OCI-LY3 (cell line): ENCODE results near the gene BRD1.

Experiments used
- H2AFZ ChIP-seq: fragments of 200-600, 300-600 bp; shearing (Covaris generic); 2 replicates; pipeline ENCODE4 v1.6.0; 2014; ENCODE audit warnings: antibody characterized with exemption, low read depth, low read length
- H3K27ac ChIP-seq: fragments of 200-600, 300-600 bp; sonication (generic); 2 replicates; pipeline ENCODE4 v1.5.1; 2014; ENCODE audit warnings: mild to moderate bottlenecking, low read length, moderate library complexity, mixed read lengths
- H3K27me3 ChIP-seq: fragments of 200-600, 300-600 bp; sonication (generic); 2 replicates; pipeline ENCODE4 v1.6.1; 2014; ENCODE audit warnings: low read depth, low read length, mixed read lengths
- H3K36me3 ChIP-seq: fragments of 200-600, 300-600 bp; sonication (generic); replicated peaks from 2 replicates; pipeline ENCODE3; 2014; ENCODE audit warnings: low read depth, low read length, mixed read lengths
- H3K4me1 ChIP-seq: fragments of 300-600, 200-600 bp; sonication (generic); 2 replicates; pipeline ENCODE4 v1.6.1; 2014; ENCODE audit warnings: low read length, mixed read lengths
- H3K4me2 ChIP-seq: fragments of 200-600, 300-600 bp; sonication (generic); 2 replicates; pipeline ENCODE4 v1.6.1; 2014; ENCODE audit warnings: low read length, mixed read lengths
- H3K4me3 ChIP-seq: fragments of 300-600, 200-600 bp; sonication (generic); 2 replicates; pipeline ENCODE4 v1.5.1; 2014; ENCODE audit warnings: antibody characterized with exemption, mild to moderate bottlenecking, low read length, moderate library complexity
- H3K79me2 ChIP-seq: fragments of 300-600, 200-600 bp; shearing (Covaris generic); 2 replicates; pipeline ENCODE4 v1.6.1; 2014; ENCODE audit warnings: mild to moderate bottlenecking, low read length, mixed read lengths
- H3K9ac ChIP-seq: fragments of 300-600, 200-600 bp; shearing (Covaris generic); 2 replicates; pipeline ENCODE4 v1.6.0; 2014; ENCODE audit warnings: mild to moderate bottlenecking, low read length, moderate library complexity
- H3K9me3 ChIP-seq: fragments of 200-600, 300-600 bp; shearing (Covaris generic); 2 replicates; pipeline ENCODE4 v1.6.1; 2014; ENCODE audit warnings: low read length, mixed read lengths; ENCODE audit not compliant: insufficient read depth
- H4K20me1 ChIP-seq: fragments of 200-600, 300-600 bp; sonication (generic); 2 replicates; pipeline ENCODE4 v1.6.1; 2016; ENCODE audit warnings: low read length, mixed read lengths; ENCODE audit not compliant: insufficient read depth
- EZH2phosphoT487 ChIP-seq: fragments of 200-600 bp; shearing (Covaris generic); IDR thresholded peaks from 2 replicates; pipeline ENCODE4 v1.6.1; 2018; ENCODE audit warnings: antibody characterized with exemption, mixed run types, low read depth
- TF ChIP-seq, protein P1 (sequence below): fragments of 200-600, 300-600 bp; sonication (generic); IDR thresholded peaks from 2 replicates; pipeline ENCODE4 v1.5.1; 2014; ENCODE audit warnings: antibody characterized with exemption, low read length, low read depth

Gene BRD1

DNA sequence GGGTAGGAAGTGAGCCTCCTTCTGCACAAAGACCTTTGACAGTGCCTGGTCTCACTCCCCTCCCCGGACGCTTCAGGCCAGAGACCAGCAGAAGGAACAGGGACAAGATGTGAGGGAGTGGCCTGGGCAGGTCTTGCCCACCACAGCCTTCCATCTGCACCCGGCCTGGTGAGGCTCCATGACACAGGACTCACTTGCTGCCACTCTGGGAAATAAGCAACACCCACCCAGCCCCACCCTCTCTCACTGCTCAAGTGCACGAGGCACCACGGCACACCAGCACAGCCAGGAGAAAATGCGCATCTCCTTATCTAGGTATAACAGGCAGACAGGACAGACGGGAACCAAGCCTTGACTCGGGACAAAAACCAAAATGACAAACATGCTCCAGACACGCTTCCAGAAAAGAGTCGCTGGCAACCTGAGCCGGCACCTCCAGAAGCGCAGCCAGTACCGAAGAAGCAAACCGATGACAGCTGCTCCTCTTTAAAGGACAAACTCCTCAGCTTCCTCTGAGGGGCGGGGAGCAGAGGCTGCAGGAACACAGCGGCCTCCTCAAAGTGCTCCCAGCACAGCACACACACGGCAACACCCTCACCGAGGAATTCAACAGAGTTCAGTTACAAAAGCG, 41.7 kb downstream of the BRD1 start:
- TF ChIP-seq EZH2phosphoT487, result no peak
- TF ChIP-seq, protein P1, sequence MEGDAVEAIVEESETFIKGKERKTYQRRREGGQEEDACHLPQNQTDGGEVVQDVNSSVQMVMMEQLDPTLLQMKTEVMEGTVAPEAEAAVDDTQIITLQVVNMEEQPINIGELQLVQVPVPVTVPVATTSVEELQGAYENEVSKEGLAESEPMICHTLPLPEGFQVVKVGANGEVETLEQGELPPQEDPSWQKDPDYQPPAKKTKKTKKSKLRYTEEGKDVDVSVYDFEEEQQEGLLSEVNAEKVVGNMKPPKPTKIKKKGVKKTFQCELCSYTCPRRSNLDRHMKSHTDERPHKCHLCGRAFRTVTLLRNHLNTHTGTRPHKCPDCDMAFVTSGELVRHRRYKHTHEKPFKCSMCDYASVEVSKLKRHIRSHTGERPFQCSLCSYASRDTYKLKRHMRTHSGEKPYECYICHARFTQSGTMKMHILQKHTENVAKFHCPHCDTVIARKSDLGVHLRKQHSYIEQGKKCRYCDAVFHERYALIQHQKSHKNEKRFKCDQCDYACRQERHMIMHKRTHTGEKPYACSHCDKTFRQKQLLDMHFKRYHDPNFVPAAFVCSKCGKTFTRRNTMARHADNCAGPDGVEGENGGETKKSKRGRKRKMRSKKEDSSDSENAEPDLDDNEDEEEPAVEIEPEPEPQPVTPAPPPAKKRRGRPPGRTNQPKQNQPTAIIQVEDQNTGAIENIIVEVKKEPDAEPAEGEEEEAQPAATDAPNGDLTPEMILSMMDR, result no peak
- H3K36me3 ChIP-seq, result peaks cover 6% of the 10 kb centered on the region
- no peaks in the 10 kb centered on the region for H3K9me3 ChIP-seq
- peaks cover 56% of the 10 kb centered on the region for H3K79me2 ChIP-seq
- no peak overlapping the region for H3K4me2 ChIP-seq
- H2AFZ ChIP-seq, result no peak overlapping the region
- no peaks in the 10 kb centered on the region for H3K27me3 ChIP-seq
- no peak overlapping the region for H3K9ac ChIP-seq
- H3K27ac ChIP-seq, result no peak overlapping the region
- H4K20me1 ChIP-seq, result peaks cover 7% of the 10 kb centered on the region; the same call in 1 of the 2 replicates
- no peak overlapping the region for H3K4me3 ChIP-seq
- H3K4me1 ChIP-seq, result no peaks in the 10 kb centered on the region

DNA sequence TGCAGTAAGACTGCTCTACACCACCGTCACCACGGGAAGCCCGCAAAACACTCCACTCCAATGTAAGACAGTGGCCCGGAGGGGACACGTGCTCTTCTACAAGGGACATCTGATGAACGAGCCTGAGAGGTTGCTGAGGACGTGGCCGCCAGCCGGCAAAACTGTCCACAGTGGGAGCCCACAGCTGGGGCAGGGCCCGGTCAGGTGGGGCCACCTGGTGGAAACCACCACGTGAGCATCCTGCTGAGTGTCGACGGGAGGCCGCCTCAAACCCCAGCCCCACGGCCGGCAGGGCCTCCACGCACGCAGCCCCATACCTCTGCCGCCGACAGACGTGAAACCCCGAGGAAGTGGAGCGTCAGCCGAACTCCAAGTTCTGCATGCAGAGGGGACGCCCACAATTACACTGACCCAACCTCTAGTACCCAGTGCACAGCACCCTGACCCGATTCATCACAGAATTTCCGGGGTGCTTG, 42.6 kb downstream of the BRD1 start:
- Histone ChIP-seq H3K4me1 (no peaks in the 10 kb centered on the region), H4K20me1 (peaks cover 4% of the 10 kb centered on the region; the same call in 1 of the 2 replicates), H3K9me3 (no peaks in the 10 kb centered on the region), H3K9ac (no peak overlapping the region), H3K4me3 (no peak overlapping the region), H3K36me3 (peaks cover 6% of the 10 kb centered on the region), H2AFZ (no peak overlapping the region), H3K27me3 (no peaks in the 10 kb centered on the region), H3K4me2 (no peak overlapping the region), H3K79me2 (peaks cover 56% of the 10 kb centered on the region), H3K27ac (no peak overlapping the region)
- TF ChIP-seq EZH2phosphoT487, result no peak
- TF ChIP-seq, protein P1, result no peak

DNA sequence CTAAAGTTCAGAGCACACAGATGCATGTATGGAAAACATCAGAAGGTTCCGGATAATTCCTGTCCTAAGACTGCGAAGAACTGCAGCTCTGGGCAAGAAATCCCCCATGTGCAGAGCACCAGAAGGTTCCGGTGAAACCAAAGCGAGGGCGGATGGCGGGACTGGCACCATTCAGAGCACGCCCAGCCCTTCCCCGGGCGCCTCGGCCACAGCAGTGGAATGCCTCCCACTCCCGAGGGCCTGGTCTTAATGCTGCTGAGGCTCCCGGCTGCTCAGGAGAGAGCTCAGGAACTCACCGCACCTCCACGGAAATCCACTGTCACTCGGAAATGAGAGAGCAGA, 43.1 kb downstream of the BRD1 start:
- TF ChIP-seq EZH2phosphoT487, result no peak
- TF ChIP-seq, protein P1, result no peak
- no peak overlapping the region for H3K4me2 ChIP-seq
- H3K4me3 ChIP-seq, result no peak overlapping the region
- no peak overlapping the region for H2AFZ ChIP-seq
- peaks cover 6% of the 10 kb centered on the region for H3K36me3 ChIP-seq
- peaks cover 54% of the 10 kb centered on the region for H3K79me2 ChIP-seq
- no peak overlapping the region for H3K9ac ChIP-seq
- H3K9me3 ChIP-seq, result no peaks in the 10 kb centered on the region
- H3K4me1 ChIP-seq, result no peaks in the 10 kb centered on the region
- no peaks in the 10 kb centered on the region; the same call in 1 of the 2 replicates for H4K20me1 ChIP-seq
- H3K27me3 ChIP-seq, result no peaks in the 10 kb centered on the region
- H3K27ac ChIP-seq, result no peak overlapping the region

DNA sequence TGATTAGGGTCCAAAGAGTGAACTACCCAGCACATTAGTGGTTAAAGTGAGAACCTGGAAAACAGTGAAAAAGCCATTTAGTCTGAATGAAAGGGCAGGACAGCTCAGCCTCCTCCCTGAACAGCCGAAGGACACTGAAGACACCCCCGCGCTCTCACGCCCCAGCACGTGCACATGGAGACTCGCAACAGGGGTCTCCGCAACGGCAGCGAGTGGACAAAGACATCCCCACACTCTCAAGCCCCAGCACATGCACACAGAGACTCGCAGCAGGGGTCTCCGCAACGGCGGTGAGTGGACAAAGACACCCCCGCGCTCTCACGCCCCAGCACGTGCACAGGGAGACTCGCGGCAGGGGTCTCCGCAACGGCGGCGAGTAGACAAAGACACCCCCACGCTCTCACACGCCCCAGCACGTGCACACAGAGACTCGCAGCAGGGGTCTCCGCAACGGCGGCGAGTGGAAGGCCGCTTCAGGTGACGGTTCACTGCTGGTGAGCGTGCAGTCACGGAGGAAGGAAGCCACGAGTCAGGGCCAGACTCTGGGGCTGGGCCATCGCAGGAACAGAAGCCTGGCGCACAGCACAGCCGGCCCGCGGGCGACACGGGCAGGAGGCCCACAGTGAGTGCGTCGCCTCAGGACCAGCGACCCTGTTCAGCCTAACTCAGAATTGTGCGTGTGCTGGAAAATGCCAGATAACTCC, 43.6 kb downstream of the BRD1 start:
- no peaks in the 10 kb centered on the region; the same call in 1 of the 2 replicates for H4K20me1 ChIP-seq
- no peak overlapping the region for H2AFZ ChIP-seq
- no peaks in the 10 kb centered on the region for H3K4me1 ChIP-seq
- H3K9ac ChIP-seq, result no peak overlapping the region
- H3K27me3 ChIP-seq, result no peaks in the 10 kb centered on the region
- TF ChIP-seq, protein P1, result no peak
- no peak for TF ChIP-seq EZH2phosphoT487
- peaks cover 5% of the 10 kb centered on the region for H3K36me3 ChIP-seq
- no peak overlapping the region for H3K4me2 ChIP-seq
- H3K4me3 ChIP-seq, result no peak overlapping the region
- no peaks in the 10 kb centered on the region for H3K9me3 ChIP-seq
- H3K27ac ChIP-seq, result no peak overlapping the region
- H3K79me2 ChIP-seq, result peaks cover 52% of the 10 kb centered on the region
